GM21526 (cell line): ENCODE data around the gene CATSPER3.

Experiments
- ATAC-seq: cut with Tn5 transposase; IDR thresholded peaks from one replicate; pipeline ENCODE4 v1.9.1; 2021; ENCODE audit warnings: moderate library complexity; ENCODE audit not compliant: unreplicated experiment, low FRiP score

Gene CATSPER3

DNA sequence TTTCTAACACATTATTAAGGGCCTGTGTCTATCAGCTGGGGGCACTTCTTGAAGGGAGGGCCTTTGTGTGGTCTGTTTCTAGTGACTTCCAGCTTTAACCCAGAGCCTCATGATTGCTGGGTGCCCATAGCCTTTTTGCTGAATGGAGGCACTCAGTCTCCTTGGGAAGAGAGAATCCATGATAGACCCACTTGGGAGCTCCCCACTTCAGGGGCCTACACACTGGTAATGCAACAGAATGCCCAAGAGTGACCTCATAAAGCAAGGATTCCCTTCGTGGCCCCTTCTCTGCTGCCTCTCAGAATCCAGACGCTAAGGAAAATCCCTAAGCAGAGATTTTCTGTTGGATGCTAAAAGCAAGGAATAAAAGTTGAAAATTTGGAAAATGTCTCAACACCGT lies at the start of gene CATSPER3:
Gene CATSPER3 (plus strand): TSS at position 301 of the 400 bp plus-strand sequence. CDS start 85 bp downstream, at position 386.
- no peak for ATAC-seq

DNA sequence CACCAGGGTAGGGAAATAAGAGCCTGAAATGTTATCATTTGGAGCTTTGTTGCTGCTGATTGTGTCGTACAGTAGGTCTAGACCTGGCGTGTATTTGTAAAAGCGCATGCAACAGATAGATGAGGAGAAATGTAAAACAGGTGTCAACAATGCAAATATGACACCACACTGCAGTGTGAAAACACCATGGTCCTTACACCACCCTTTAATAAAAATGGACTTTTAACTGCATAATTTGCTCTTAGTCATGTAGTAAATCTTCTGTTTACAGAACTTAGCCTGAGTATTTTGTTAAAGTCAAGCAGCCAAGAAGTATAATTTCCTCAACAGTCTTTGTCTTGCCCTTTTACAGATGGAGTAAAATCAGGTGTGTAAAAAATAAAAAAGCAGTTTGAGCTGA lies 48.8 kb upstream of the CATSPER3 start:
- ATAC-seq, result no peak

DNA sequence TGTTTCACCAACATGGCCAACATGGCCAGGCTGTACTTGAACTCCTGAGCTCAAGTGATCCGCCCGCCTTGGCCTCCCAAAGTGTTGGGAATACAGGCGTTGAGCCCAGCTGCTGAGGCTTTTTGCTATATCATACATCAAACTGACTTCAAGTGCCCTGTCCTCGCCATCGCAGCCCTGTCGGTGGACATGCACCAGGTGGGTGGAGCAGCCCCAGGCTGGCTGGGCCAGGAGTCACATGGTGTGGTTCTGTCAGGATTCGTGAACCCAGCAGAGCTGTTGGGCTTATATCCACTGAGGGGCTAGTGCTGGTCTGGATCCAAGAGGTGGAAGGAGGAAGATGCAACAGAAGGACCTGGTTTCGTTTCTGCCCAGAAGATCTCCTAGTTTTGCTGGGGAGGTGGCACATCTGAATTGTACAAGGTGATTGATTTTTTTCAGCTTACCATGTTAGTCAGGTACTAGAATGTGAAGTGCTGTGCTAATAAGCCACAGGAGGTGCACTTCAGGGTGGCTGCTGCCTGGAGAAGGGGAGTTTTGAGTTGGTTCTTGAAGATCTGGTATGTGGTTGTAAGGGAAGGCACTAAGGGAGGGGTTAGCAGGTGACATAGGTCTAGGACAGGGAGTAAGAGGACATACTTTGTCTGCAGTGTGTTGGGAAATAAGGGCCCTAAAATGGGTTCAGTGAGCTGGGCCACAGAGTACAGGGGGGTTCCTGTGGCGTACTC lies 46.7 kb upstream of the CATSPER3 start:
- no peak for ATAC-seq

DNA sequence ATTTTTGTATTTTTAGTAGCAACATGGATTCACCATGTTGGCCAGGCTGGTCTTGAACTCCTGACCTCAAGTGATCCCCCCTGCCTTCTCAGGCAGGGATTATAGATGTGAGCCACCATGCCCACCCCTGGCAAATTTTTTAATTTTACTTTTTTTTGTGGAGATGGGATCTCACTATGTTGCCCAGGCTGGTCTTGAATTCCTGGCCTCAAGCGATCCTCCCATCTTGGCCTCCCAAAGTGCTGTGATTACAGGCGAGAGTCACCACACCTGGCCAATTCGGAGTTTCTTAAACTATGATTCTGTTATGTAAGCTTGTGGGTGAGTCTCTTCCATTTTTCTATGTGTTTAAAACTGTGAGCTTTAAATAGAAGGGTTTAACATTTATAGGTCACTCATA lies 35.2 kb upstream of the CATSPER3 start:
- no peak for ATAC-seq

GRCh38 chr5:134934202-134934601 lies 33.5 kb upstream of the CATSPER3 start:
- ATAC-seq, result no peak

GRCh38 chr5:134935711-134936602 lies 31.8 kb upstream of the CATSPER3 start:
- no peak for ATAC-seq

- no peak for ATAC-seq
Measured at GRCh38 chr5:134937526-134937925, 30.2 kb upstream of the CATSPER3 start.

DNA sequence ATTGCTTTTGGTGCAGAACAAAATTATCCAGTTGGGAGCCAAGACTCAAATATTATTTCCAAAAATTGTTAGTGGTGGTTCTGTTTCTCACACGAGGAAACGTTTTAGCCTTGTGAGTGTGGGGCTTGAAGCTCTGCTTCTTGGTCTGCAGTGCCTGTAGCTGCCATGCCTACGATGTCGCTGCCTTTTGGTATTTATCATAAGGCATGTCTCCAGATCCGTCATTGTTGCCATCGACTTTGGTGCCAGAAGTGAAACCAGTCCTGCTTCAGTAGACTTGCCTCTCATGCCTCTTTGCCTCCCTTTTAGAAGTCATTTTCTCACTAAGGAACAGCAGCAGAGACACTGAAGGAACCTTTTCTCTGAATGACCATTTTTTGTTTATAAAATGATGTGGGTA lies 29.7 kb upstream of the CATSPER3 start:
- no peak for ATAC-seq

GRCh38 chr5:134939500-134939899 lies 28.2 kb upstream of the CATSPER3 start:
- ATAC-seq, result no peak

- no peak for ATAC-seq
Measured at GRCh38 chr5:134943547-134943946, 24.2 kb upstream of the CATSPER3 start.

- ATAC-seq, result no peak
Measured at GRCh38 chr5:134944630-134945029, 23.1 kb upstream of the CATSPER3 start.

DNA sequence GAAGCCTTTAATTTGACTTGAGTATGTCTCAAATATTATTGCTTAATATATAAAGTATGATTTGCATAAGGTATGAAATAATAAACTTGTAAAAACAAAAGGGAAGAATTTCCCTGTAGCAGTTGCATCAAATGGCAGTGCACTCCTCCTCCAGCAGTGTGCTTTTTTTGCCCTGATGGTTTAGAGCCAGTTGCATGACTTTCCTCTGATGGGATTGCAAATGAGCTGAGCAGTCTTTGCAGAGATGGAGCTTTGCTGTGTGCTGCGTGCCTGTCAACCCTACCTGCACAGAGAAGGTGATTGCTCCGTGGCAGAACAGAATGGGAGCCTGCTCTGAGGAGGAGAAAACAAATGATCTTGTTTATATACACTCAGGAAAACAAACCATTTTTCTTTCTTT lies 22.7 kb upstream of the CATSPER3 start:
- ATAC-seq, result no peak

- no peak for ATAC-seq
Measured at GRCh38 chr5:134948911-134949310, 18.8 kb upstream of the CATSPER3 start.

GRCh38 chr5:134949316-134949715 lies 18.4 kb upstream of the CATSPER3 start:
- ATAC-seq, result no peak

GRCh38 chr5:134957920-134958608 lies 9.6 kb upstream of the CATSPER3 start:
- ATAC-seq, result no peak

DNA sequence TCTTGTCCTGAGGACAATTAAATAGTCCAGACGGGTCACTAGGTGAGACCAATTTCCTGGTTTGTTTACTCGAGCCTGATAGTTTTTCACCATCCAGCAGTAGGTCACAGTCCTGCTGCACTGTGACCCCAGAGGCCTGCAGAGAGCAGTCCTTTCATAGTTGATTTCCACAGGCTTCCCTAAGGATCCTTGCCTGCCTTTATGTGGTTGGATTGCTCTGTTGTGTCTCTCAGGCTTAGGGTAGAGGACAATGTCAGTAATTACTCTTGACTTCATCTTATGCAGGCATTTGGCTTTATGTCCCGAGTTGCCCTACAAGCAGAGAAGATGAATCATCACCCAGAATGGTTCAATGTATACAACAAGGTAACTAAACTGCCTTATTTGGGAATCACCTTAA lies 9.0 kb upstream of the CATSPER3 start:
- no peak for ATAC-seq

DNA sequence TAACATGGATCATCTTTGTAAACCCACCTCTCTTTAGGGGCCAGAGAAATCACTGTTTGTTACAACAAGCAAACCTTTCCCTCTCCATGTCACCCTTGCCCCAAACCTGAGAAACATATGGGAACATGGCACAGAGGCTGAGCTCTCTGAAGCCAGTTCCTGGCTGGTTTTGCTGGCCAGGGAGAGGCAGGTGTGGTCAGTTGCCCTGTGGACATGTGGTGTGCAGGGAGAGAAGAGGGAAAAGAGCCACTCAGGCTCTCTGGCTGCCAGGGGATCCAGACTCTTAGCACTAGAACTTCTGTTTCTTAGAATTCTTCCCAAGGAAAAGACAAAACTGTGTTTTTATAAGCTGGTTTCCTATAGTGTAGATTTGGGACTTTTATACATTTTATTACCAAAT lies 4.6 kb upstream of the CATSPER3 start:
- no peak for ATAC-seq

DNA sequence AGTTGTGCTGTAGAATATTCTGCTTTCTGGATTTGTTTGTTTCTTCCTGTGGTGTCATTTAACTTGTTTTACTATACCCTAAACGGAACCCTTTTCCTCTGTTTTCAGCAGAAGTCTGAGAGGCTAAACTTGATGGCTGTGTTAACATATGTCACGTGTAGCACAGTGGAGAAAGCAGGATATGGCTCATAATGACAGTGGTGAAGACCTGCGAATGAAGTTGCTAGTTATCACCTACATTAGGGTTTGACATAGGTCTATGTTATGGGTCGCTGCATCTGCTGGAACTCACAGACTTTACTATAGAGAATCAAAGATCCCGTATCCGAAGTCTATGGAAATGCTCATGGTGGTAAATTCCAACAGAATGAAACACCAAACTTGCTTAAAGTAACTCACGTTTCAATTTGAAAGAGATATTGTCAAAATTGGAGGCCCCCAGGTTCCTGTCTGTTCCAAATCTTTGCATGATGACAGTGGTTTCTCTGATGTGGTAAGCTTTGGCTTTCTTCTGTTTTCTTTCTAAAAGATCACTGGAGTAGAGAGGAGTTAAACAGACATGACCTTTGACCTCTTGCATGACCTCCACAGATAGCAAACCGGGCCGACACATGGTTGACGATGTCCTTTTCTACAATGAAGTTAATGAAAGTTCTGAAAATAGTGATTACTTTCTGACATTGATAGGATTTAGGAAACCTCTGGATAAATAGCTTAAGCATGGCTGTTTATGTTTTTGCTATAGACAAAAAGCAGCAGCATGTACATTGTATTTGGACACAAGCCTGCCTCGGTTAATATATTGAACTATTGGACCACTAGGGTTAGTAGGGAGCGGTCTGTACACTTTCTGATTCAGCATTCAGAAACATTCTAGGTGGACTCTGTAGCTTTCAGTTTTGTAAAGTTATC lies 3.1 kb upstream of the CATSPER3 start:
- no peak for ATAC-seq

GRCh38 chr5:134965271-134965825 lies 2.4 kb upstream of the CATSPER3 start:
- no peak for ATAC-seq

- ATAC-seq, result no peak
Measured at GRCh38 chr5:134968055-134968454, 348 bp downstream of the CATSPER3 start.
